K562 (cell line): ENCODE data around the gene EAPP. TPM values are rescaled to one million over a fixed set of nuclear protein-coding genes. Genes with fewer than 3 reads are reported as not detected.

Source experiments
- ATAC-seq: fragments of 200-7000 bp; cut with Tn5 transposase; 3 replicates; pipeline ENCODE4 v1.9.1; 2020; ENCODE audit warnings: moderate library complexity
- BruUV-seq: library from RNA; stranded (reverse); fragments of 400-500 nt; replicated peaks from 2 replicates; lab custom pipeline; 2021; lab: Mats Ljungman, UMichigan
- CTCF ChIA-PET: fragments of 300-600 bp; formaldehyde crosslinking; extraction: SDS; loops from one replicate; lab custom pipeline; 2021; ENCODE audit warnings: low intra/inter-chr PET ratio; lab: Yijun Ruan, JAX
- POLR2A ChIA-PET: fragments of 300-600, 350-650 bp; sonication (Branson Sonifier 250); formaldehyde crosslinking; extraction: SDS; loops from one replicate; lab custom pipeline; 2021; ENCODE audit warnings: antibody characterized with exemption, inconsistent platforms; lab: Yijun Ruan, JAX
- DNase-seq, 4 experiments: peaks; one replicate each; pipeline versions ENCODE4 v3.0.0 to v3.0.0-alpha.2; 2011 to 2018; ENCODE audit warnings: low spot score in 3 of 4, mixed read lengths in 3 of 4; ENCODE audit errors: extremely low read depth in 1 of 4
- FAIRE-seq: peaks from 2 replicates; lab custom pipeline; 2011; peaks lifted over from hg19 to GRCh38; lab: Jason Lieb, UNC
- H2AFZ ChIP-seq: 2 replicates; pipeline ENCODE4 v1.6.0; 2011; ENCODE audit warnings: low read depth, low read length, control low read depth, inconsistent platforms
- H3K27ac ChIP-seq: fragments of 200-600 bp; 3 replicates; pipeline ENCODE4 v1.8.0; 2011; ENCODE audit warnings: low read depth, mild to moderate bottlenecking, control low read depth, inconsistent platforms, low read length, moderate library complexity, mixed read lengths; ENCODE audit errors: extremely low read depth
- H3K27me3 ChIP-seq, 2 experiments: fragments of 300-600 bp in 1 of 2; 2 replicates in 1 of 2; 3 replicates in 1 of 2; pipeline versions ENCODE4 v1.6.0 to v1.8.0; 2011; ENCODE audit warnings: inconsistent platforms in 2 of 2, low read length in 2 of 2, mild to moderate bottlenecking in 1 of 2, mixed read lengths in 1 of 2, moderate library complexity in 1 of 2; ENCODE audit not compliant: control insufficient read depth in 2 of 2, insufficient read depth in 2 of 2
- H3K36me3 ChIP-seq: fragments of 300-600 bp; 3 replicates; pipeline ENCODE4 v1.8.0; 2011; ENCODE audit warnings: mild to moderate bottlenecking, low read length, inconsistent platforms; ENCODE audit not compliant: control insufficient read depth, insufficient read depth
- H3K4me1 ChIP-seq, 2 experiments: fragments of 200-600 bp in 1 of 2; replicated peaks in 1 of 2; 2 replicates in 1 of 2; 3 replicates in 1 of 2; pipeline versions ENCODE4 v1.5.1 to v1.8.0; 2011; ENCODE audit warnings: inconsistent platforms in 2 of 2, low read length in 2 of 2, mild to moderate bottlenecking in 1 of 2, mixed read lengths in 1 of 2, moderate library complexity in 1 of 2; ENCODE audit not compliant: control insufficient read depth in 2 of 2, insufficient read depth in 2 of 2
- H3K4me2 ChIP-seq: 2 replicates; pipeline ENCODE4 v1.6.1; 2011; ENCODE audit warnings: low read length, control low read depth, inconsistent platforms, mixed read lengths; ENCODE audit not compliant: insufficient read depth
- H3K4me3 ChIP-seq: fragments of 200-600 bp; sonication (generic), shearing (Covaris generic); 2 replicates; pipeline ENCODE4 v1.5.1; 2016; ENCODE audit warnings: control low read depth, inconsistent platforms
- H3K79me2 ChIP-seq: fragments of 200-600 bp; 3 replicates; pipeline ENCODE4 v1.8.0; 2011; ENCODE audit warnings: low read length, inconsistent platforms; ENCODE audit not compliant: control insufficient read depth, insufficient read depth
- H3K9ac ChIP-seq, 2 experiments: 2 replicates each; pipeline versions ENCODE4 v1.6.0 to v1.6.1; 2011; ENCODE audit warnings: low read depth in 2 of 2, low read length in 2 of 2, control low read depth in 1 of 2, inconsistent platforms in 1 of 2, mild to moderate bottlenecking in 1 of 2, mixed read lengths in 1 of 2; ENCODE audit not compliant: insufficient read depth in 1 of 2
- H3K9me1 ChIP-seq: one replicate; pipeline ENCODE4 v1.6.0; 2011; ENCODE audit warnings: inconsistent platforms, mild to moderate bottlenecking, low read length, moderate library complexity; ENCODE audit not compliant: control insufficient read depth, insufficient read depth
- H3K9me3 ChIP-seq: replicated peaks from 2 replicates; pipeline ENCODE4 v1.5.1; 2011; ENCODE audit warnings: low read depth, low read length, inconsistent platforms; ENCODE audit not compliant: control insufficient read depth, insufficient read depth
- H4K20me1 ChIP-seq: replicated peaks from 2 replicates; pipeline ENCODE4 v1.6.1; 2011; ENCODE audit warnings: low read length, inconsistent platforms, mixed read lengths; ENCODE audit not compliant: control insufficient read depth, insufficient read depth
- DMBX1 ChIP-seq: fragments of 250-450 bp; sonication (Bioruptor Pico); IDR thresholded peaks from 2 replicates; pipeline ENCODE4 v1.8.0; 2022; ENCODE audit warnings: inconsistent platforms, mild to moderate bottlenecking, moderate library complexity, borderline replicate concordance
- E2F4 ChIP-seq: sonication (generic); formaldehyde crosslinking; IDR thresholded peaks from 2 replicates; pipeline ENCODE4 v1.8.0; 2022; ENCODE audit warnings: mild to moderate bottlenecking, low read depth, missing genetic modification reagents
- ETS1 ChIP-seq: conservative IDR thresholded peaks from 2 replicates; pipeline ENCODE4 v1.6.1; 2011; ENCODE audit warnings: low read depth, mild to moderate bottlenecking, low read length; ENCODE audit not compliant: control insufficient read depth
- HNRNPL ChIP-seq: fragments of 200-400 bp; formaldehyde crosslinking; IDR thresholded peaks from 2 replicates; pipeline ENCODE4 v1.6.1; 2017; ENCODE audit warnings: low read depth, mild to moderate bottlenecking, low read length
- HOMEZ ChIP-seq: fragments of 250-450 bp; sonication (Bioruptor Pico); IDR thresholded peaks from 2 replicates; pipeline ENCODE4 v1.4.0; 2020; ENCODE audit warnings: mild to moderate bottlenecking, moderate library complexity
- MTA2 ChIP-seq: fragments of 450-650 bp; IDR thresholded peaks from 2 replicates; pipeline ENCODE4 v1.6.1; 2016; ENCODE audit warnings: low read depth
- NFIX ChIP-seq: fragments of 250-450 bp; sonication (Bioruptor Pico); IDR thresholded peaks from 2 replicates; pipeline ENCODE4 v1.4.0; 2020; ENCODE audit warnings: low read depth, mild to moderate bottlenecking, moderate library complexity
- PCBP1 ChIP-seq: fragments of 200-400 bp; formaldehyde crosslinking; IDR thresholded peaks from 2 replicates; pipeline ENCODE4 v1.6.1; 2018; ENCODE audit warnings: mild to moderate bottlenecking, low read depth, low read length; ENCODE audit not compliant: poor library complexity, severe bottlenecking
- POLR3G ChIP-seq: IDR thresholded peaks from 2 replicates; pipeline ENCODE4 v1.6.1; 2011; ENCODE audit not compliant: insufficient read length, insufficient replicate concordance; ENCODE audit errors: extremely low read depth
- YY1 ChIP-seq, 3 experiments: IDR thresholded peaks; 2 replicates each; pipeline ENCODE4 v1.6.1; 2011; ENCODE audit warnings: low read length in 2 of 3, mild to moderate bottlenecking in 2 of 3, moderate library complexity in 2 of 3, borderline replicate concordance in 1 of 3, control low read depth in 1 of 3, low read depth in 1 of 3; ENCODE audit not compliant: insufficient read depth in 3 of 3, insufficient replicate concordance in 2 of 3, control insufficient read depth in 1 of 3, insufficient read length in 1 of 3; ENCODE audit errors: extremely low read depth in 1 of 3
- ZFP36 ChIP-seq: fragments of 150-350 bp; IDR thresholded peaks from 2 replicates; pipeline ENCODE4 v1.6.1; 2018; ENCODE audit warnings: low read length, low read depth; ENCODE audit not compliant: partially characterized antibody
- ZNF445 ChIP-seq: fragments of 250-450 bp; sonication (Bioruptor Pico); IDR thresholded peaks from 2 replicates; pipeline ENCODE4 v1.4.0; 2020; ENCODE audit warnings: low read depth, mild to moderate bottlenecking, moderate library complexity
- ZNF830 ChIP-seq: fragments of 250-450 bp; sonication (Bioruptor Pico); IDR thresholded peaks from 2 replicates; pipeline ENCODE4 v1.5.0; 2021; ENCODE audit warnings: mild to moderate bottlenecking
- WGBS: fragments of 100-300 bp; shearing (Covaris generic); methylation state at CpG from one replicate; pipeline ENCODE4 v1.1.6; 2016; ENCODE audit warnings: low coverage, mixed read lengths; ENCODE audit not compliant: insufficient coverage; ENCODE audit errors: missing lambda C conversion rate; 5-methylcytosine and 5-hydroxymethylcytosine counted together
- in situ Hi-C: fragments of 300-500 bp; cut with MboI; formaldehyde crosslinking; loops from 4 replicates; pipeline ENCODE4 v1.15.0; 2018; ENCODE audit warnings: inconsistent platforms, mixed read lengths
- intact Hi-C: fragments of 100-400 bp; cut with micrococcal nuclease; formaldehyde crosslinking; loops from 2 replicates; pipeline ENCODE4 v1.14.2; 2022
- polyA plus RNA-seq, 8 experiments: library from polyadenylated mRNA; depleted of rRNA in 4 of 8; stranded (reverse) in 5 of 8; unstranded in 3 of 8; fragments of >200 nt; fragmentation: Nextera tagmentation in 2 of 8; fragmentation: Illumina TruSeq in 1 of 8; extraction: Ambion mirVana in 2 of 8; extraction: Trizol in 1 of 8; gene quantifications; 2 replicates each; pipeline versions ENCODE4 v1.2.1 to v1.2.3, GENCODE V29; 2011 to 2014; ENCODE audit warnings: inconsistent platforms in 1 of 8, missing spikeins in 1 of 8
- total RNA-seq, 7 experiments: library from RNA; depleted of rRNA in 6 of 7; stranded (reverse); fragments of >200 nt in 6 of 7; fragmentation: Illumina TruSeq in 2 of 7; extraction: Trizol in 2 of 7; gene quantifications; 2 replicates each; pipeline versions ENCODE4 v1.2.1 to v1.2.3, GENCODE V29; 2011 to 2021; ENCODE audit warnings: low replicate concordance in 1 of 7
- TF ChIP-seq, protein P1 (sequence below): fragments of 450-650 bp; formaldehyde crosslinking; IDR thresholded peaks from 2 replicates; pipeline ENCODE4 v1.4.0; 2020; ENCODE audit warnings: mild to moderate bottlenecking, moderate library complexity

The EAPP gene
- total and polyA plus RNA-seq, 9 of the 15 experiments (the other 6 are each of a cell fraction or from before 2014, with no cell fraction given), result 19.0 to 67.6 (median 30.3) TPM

GRCh38 chr14:34571771-34572170 is 32.3 kb upstream of the EAPP start:
- H3K27me3 ChIP-seq, result no peaks in the 10 kb centered on the region
- H3K4me2 ChIP-seq, result no peak overlapping the region
- no peaks in the 10 kb centered on the region for H3K9me1 ChIP-seq
- no peak for FAIRE-seq
- H3K9ac ChIP-seq, result no peak overlapping the region
- intact Hi-C loops, result no loop called here
- H3K79me2 ChIP-seq, result no peaks in the 10 kb centered on the region
- no peaks in the 10 kb centered on the region for H3K9me3 ChIP-seq
- H2AFZ ChIP-seq, result no peak overlapping the region
- peaks cover 44% of the 10 kb centered on the region; the same call in 1 of the 3 replicates for H3K36me3 ChIP-seq
- 100% methylated on average over 3 of the region's 3 CpGs for WGBS
- TF ChIP-seq, protein P1, sequence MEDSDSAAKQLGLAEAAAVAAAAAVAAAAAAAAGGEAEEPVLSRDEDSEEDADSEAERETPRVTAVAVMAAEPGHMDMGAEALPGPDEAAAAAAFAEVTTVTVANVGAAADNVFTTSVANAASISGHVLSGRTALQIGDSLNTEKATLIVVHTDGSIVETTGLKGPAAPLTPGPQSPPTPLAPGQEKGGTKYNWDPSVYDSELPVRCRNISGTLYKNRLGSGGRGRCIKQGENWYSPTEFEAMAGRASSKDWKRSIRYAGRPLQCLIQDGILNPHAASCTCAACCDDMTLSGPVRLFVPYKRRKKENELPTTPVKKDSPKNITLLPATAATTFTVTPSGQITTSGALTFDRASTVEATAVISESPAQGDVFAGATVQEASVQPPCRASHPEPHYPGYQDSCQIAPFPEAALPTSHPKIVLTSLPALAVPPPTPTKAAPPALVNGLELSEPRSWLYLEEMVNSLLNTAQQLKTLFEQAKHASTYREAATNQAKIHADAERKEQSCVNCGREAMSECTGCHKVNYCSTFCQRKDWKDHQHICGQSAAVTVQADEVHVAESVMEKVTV (CRISPR knock-in tag), result no peak
- TF ChIP-seq DMBX1 (CRISPR knock-in tag), result no peak
- TF ChIP-seq E2F4 (CRISPR knock-in tag), result no peak
- no peak for TF ChIP-seq HOMEZ
- TF ChIP-seq NFIX (CRISPR knock-in tag), result no peak
- no peak for TF ChIP-seq MTA2
- no peak for TF ChIP-seq ZNF830 (CRISPR knock-in tag)
- TF ChIP-seq HNRNPL, result no peak
- no peak for TF ChIP-seq ZFP36
- TF ChIP-seq PCBP1, result no peak
- TF ChIP-seq ETS1, result no peak
- no peak for TF ChIP-seq POLR3G
- no peak for TF ChIP-seq ZNF445 (CRISPR knock-in tag)
- no peak for TF ChIP-seq YY1 (IDR thresholded peaks at IDR 0.05; ENCODE audit: borderline replicate concordance in 1 of 3, control insufficient read depth in 1 of 3, extremely low read depth in 1 of 3, insufficient read depth in 3 of 3, insufficient read length in 1 of 3, insufficient replicate concordance in 2 of 3, low read depth in 1 of 3, low read length in 2 of 3)
- TF ChIP-seq, all 486 proteins: peak for 0
- in situ Hi-C loops, result no loop called here
- H3K4me3 ChIP-seq, result no peak overlapping the region
- H4K20me1 ChIP-seq, result no peaks in the 10 kb centered on the region
- no peak for ATAC-seq
- ChIA-PET POLR2A (no interaction called here), CTCF (no interaction called here)
- H3K4me1 ChIP-seq, result no peaks in the 10 kb centered on the region
- no TSS peak for BruUV-seq
- DNase-seq, result no peak
- no peak overlapping the region for H3K27ac ChIP-seq
